ENCODE results near the gene CCDC97. TPM values are rescaled to one million over a fixed set of nuclear protein-coding genes. Genes with fewer than 3 reads are reported as not detected.

Gene CCDC97
- total RNA-seq: 10 to 100 TPM; 50.4 to 51.7 TPM

DNA sequence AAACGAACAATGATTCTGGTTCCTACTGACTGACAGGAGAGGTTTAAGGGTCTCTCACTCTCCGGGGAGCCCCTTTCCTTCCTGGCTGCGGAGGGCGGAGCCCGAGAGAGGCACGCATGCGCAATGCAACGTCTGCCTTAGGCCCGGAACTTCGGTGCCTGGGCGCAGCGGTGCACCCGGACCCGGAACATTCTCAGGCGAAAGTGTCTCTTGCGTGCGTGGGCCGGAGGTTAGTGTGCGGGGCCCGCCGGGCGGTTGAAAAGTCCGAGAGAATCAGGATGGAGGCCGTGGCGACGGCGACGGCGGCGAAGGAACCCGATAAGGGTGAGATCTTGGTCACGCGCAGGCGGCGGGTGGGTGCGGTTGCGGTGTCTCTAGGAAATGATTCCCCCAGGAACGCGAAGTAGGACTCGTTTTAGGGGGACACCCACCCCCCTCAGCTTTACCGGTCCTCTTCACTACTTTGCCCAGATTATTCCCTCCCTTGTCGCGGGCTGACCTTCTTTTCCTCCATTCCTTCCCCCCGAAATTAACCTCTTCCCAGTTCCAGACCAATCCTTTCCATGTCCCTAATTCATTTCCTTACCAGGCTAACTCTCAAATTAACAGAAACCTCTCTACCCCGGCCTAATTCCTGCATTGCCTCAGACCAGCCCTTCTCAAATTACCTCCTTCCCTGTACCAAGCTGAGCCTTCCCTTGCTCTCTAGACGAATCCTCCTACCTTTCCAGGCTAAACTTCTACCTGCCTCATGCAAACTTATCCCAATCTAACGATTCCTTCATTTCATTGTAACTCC is at the start of gene CCDC97:
CCDC97 (plus strand) TSS at position 140 of the 799 bp plus-strand sequence; CDS start at position 279, 139 bp downstream.
- no peaks in the 10 kb centered on the region for H3K9me3 Mint-ChIP-seq
- CTCF ChIA-PET: interaction anchor here (1.7 kb wide), 1 partner anchor 10 kb away, joined by 4 read pairs; no protein-coding TSS in a partner anchor
- peak; percentile 90 for DNase-seq
- H3K4me1 Mint-ChIP-seq: peaks cover 71% of the 10 kb centered on the region
- peak within 1 kb of the TSS; percentile 94 for H3K4me3 Mint-ChIP-seq
- no peaks in the 10 kb centered on the region for H3K27me3 Mint-ChIP-seq
- H3K27ac Mint-ChIP-seq: peak within 1 kb of the TSS; percentile 99
- peaks cover 53% of the 10 kb centered on the region for H3K36me3 Mint-ChIP-seq (ENCODE audit: low read depth)
- POLR2A ChIA-PET: no interaction called here

DNA sequence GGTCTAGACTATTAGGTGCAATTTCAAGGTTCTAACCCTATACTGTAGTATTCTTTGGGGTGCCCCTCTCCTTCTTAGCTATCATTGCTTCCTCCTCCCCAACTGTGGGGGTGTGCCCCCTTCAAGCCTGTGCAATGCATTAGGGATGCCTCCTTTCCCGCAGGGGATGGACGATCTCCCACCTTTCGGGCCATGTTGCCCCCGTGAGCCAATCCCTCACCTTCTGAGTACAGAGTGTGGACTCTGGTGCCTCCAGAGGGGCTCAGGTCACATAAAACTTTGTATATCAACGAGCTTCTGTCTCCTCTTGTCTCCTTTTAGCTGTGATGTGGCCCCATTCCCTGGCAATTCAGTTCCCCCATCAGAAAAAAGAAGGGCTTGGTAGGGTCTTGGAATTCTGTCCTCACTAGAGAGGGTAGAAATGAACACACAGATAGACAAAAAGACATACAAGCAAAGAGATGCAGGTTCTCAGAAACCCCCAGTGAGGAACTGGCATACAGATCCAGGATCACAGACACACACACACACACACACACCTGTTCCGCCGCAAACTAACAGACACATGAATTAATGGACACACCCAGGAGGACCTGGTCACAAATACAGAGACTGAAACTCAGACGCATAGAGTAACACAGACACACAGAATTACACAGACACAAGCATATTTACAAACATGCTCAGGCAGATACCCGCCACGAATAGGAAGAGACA is 48.3 kb upstream of the CCDC97 start:
- no peaks in the 10 kb centered on the region for H3K9me3 Mint-ChIP-seq
- ChIA-PET POLR2A (no interaction called here), CTCF (interaction anchor here (0.8 to 4.0 kb wide), 10 partner anchors 9 to 89 kb away, joined by 3 to 40 read pairs (median 5); no protein-coding TSS in a partner anchor)
- peak overlapping the region; percentile 89 for H3K4me3 Mint-ChIP-seq
- DNase-seq: no peak
- peak overlapping the region; percentile 99 for H3K27ac Mint-ChIP-seq
- H3K4me1 Mint-ChIP-seq: peaks cover 31% of the 10 kb centered on the region
- H3K36me3 Mint-ChIP-seq (ENCODE audit: low read depth): peaks cover 18% of the 10 kb centered on the region
- H3K27me3 Mint-ChIP-seq: no peaks in the 10 kb centered on the region

- CTCF ChIA-PET: interaction anchor here (0.7 to 4.0 kb wide), 23 partner anchors 13 to 600 kb away, joined by 3 to 40 read pairs (median 4); partner anchors contain the start of genes DMAC2 and TGFB1
- H3K36me3 Mint-ChIP-seq (ENCODE audit: low read depth): peaks cover 31% of the 10 kb centered on the region
- peak overlapping the region; percentile 99 for H3K27ac Mint-ChIP-seq
- peak overlapping the region; percentile 89 for H3K4me3 Mint-ChIP-seq
- H3K9me3 Mint-ChIP-seq: no peaks in the 10 kb centered on the region
- POLR2A ChIA-PET: interaction anchor here (0.6 to 1.9 kb wide), 4 partner anchors 37 to 547 kb away, joined by 3 to 7 read pairs (median 6); no protein-coding TSS in a partner anchor
- DNase-seq: peak; percentile 86
- H3K4me1 Mint-ChIP-seq: peaks cover 45% of the 10 kb centered on the region
- no peaks in the 10 kb centered on the region for H3K27me3 Mint-ChIP-seq
Measured at GRCh38 chr19:41263042-41263849, 46.7 kb upstream of the CCDC97 start.

GRCh38 chr19:41263850-41264580 is 46.0 kb upstream of the CCDC97 start, which contains the start of gene HNRNPUL1:
Gene HNRNPUL1, plus strand, starts transcription at chr19:41264372. Its CDS starts 132 bp downstream, at chr19:41264504.
- Mint-ChIP-seq H3K4me3 (peak within 1 kb of the TSS; percentile 89), H3K27ac (peak within 1 kb of the TSS; percentile 99), H3K27me3 (no peaks in the 10 kb centered on the region), H3K36me3 (ENCODE audit: low read depth) (peaks cover 38% of the 10 kb centered on the region), H3K4me1 (peaks cover 45% of the 10 kb centered on the region), H3K9me3 (no peaks in the 10 kb centered on the region)
- POLR2A ChIA-PET: interaction anchor here (0.9 to 1.9 kb wide), 2 partner anchors 38 to 39 kb away, joined by 7 read pairs; no protein-coding TSS in a partner anchor
- DNase-seq: peak; percentile 99
- CTCF ChIA-PET: interaction anchor here (0.6 to 4.0 kb wide), 17 partner anchors 13 to 601 kb away, joined by 3 to 40 read pairs (median 5); no protein-coding TSS in a partner anchor

- Mint-ChIP-seq H3K36me3 (ENCODE audit: low read depth) (peaks cover 40% of the 10 kb centered on the region), H3K4me1 (peaks cover 45% of the 10 kb centered on the region), H3K27ac (peak overlapping the region; percentile 99), H3K4me3 (peak overlapping the region; percentile 89), H3K27me3 (no peaks in the 10 kb centered on the region), H3K9me3 (no peaks in the 10 kb centered on the region)
- DNase-seq: peak; percentile 60
- POLR2A ChIA-PET: no interaction called here
- CTCF ChIA-PET: interaction anchor here (0.6 to 4.0 kb wide), 11 partner anchors 12 to 101 kb away, joined by 3 to 40 read pairs (median 5); no protein-coding TSS in a partner anchor
Measured at GRCh38 chr19:41264581-41265394, 45.2 kb upstream of the CCDC97 start.

GRCh38 chr19:41265395-41266153 is 44.4 kb upstream of the CCDC97 start:
- DNase-seq: no peak
- no peaks in the 10 kb centered on the region for H3K27me3 Mint-ChIP-seq
- H3K27ac Mint-ChIP-seq: peak overlapping the region; percentile 99
- CTCF ChIA-PET: interaction anchor here (0.6 to 1.6 kb wide), 2 partner anchors 14 to 46 kb away, joined by 4 to 5 read pairs; no protein-coding TSS in a partner anchor
- POLR2A ChIA-PET: no interaction called here
- no peaks in the 10 kb centered on the region for H3K9me3 Mint-ChIP-seq
- H3K4me3 Mint-ChIP-seq: peak overlapping the region; percentile 89
- peaks cover 40% of the 10 kb centered on the region for H3K36me3 Mint-ChIP-seq (ENCODE audit: low read depth)
- peaks cover 45% of the 10 kb centered on the region for H3K4me1 Mint-ChIP-seq

- no peaks in the 10 kb centered on the region for H3K27me3 Mint-ChIP-seq
- H3K4me1 Mint-ChIP-seq: peaks cover 33% of the 10 kb centered on the region
- H3K9me3 Mint-ChIP-seq: no peaks in the 10 kb centered on the region
- POLR2A ChIA-PET: no interaction called here
- peaks cover 71% of the 10 kb centered on the region for H3K36me3 Mint-ChIP-seq (ENCODE audit: low read depth)
- DNase-seq: no peak
- CTCF ChIA-PET: interaction anchor here (0.6 to 0.8 kb wide), 2 partner anchors 65 to 634 kb away, joined by 3 to 5 read pairs; no protein-coding TSS in a partner anchor
- H3K4me3 Mint-ChIP-seq: no peak overlapping the region
- no peak overlapping the region for H3K27ac Mint-ChIP-seq
Measured at GRCh38 chr19:41269055-41269454, 40.9 kb upstream of the CCDC97 start.

DNA sequence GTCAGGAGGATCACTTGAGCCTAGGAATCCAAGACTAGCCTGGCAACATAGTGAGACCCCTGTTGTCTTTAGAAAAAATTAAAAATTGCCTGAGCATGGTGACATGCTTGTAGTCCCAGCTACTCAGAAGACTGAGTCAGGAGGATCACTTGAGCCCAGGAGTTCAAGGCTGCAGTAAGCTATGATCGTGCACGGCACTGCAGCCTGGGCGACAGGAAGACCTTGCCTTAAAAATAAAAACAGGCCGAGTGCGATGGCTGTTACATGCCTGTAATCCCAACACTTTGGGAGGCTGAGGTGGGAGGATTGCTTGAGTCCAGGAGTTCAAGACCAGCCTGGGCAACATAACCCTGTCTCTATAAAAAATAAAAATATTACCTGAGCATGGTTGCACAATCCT is 40.4 kb upstream of the CCDC97 start:
- H3K27me3 Mint-ChIP-seq: no peaks in the 10 kb centered on the region
- H3K36me3 Mint-ChIP-seq (ENCODE audit: low read depth): peaks cover 75% of the 10 kb centered on the region
- no peak overlapping the region for H3K27ac Mint-ChIP-seq
- no peaks in the 10 kb centered on the region for H3K9me3 Mint-ChIP-seq
- H3K4me3 Mint-ChIP-seq: no peak overlapping the region
- ChIA-PET POLR2A (no interaction called here), CTCF (interaction anchor here (0.8 kb wide), 1 partner anchor 635 kb away, joined by 3 read pairs; no protein-coding TSS in a partner anchor)
- no peak for DNase-seq
- peaks cover 33% of the 10 kb centered on the region for H3K4me1 Mint-ChIP-seq

- Mint-ChIP-seq H3K4me1 (peaks cover 6% of the 10 kb centered on the region), H3K9me3 (no peaks in the 10 kb centered on the region), H3K36me3 (ENCODE audit: low read depth) (peaks cover 70% of the 10 kb centered on the region), H3K4me3 (no peak overlapping the region), H3K27me3 (no peaks in the 10 kb centered on the region), H3K27ac (no peak overlapping the region)
- ChIA-PET CTCF (interaction anchor here (0.7 to 0.8 kb wide), 2 partner anchors 20 to 22 kb away, joined by 3 read pairs; no protein-coding TSS in a partner anchor), POLR2A (no interaction called here)
- no peak for DNase-seq
Measured at GRCh38 chr19:41273076-41273475, 36.9 kb upstream of the CCDC97 start.

DNA sequence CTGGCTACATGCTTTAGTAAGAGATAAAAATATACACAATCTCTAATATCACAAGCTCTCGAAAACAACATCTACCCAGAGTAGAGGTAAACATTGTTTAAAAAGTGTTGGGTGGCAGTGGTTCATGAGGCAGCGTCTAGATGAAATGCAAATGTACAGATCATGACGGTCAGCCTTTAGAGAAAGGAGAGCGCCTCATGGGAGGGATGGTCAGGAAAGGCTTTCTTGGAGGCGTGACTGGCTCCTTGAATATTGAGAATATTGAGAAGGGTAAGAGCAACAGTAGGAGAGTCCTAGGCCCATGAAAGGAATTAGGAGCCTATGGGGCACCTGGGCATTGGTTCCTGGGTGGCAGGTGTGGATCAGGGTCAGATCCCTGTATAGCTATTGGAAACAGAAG is 35.2 kb upstream of the CCDC97 start:
- H3K4me3 Mint-ChIP-seq: no peak overlapping the region
- H3K27ac Mint-ChIP-seq: peak overlapping the region; percentile 38
- CTCF ChIA-PET: interaction anchor here (1.4 to 1.6 kb wide), 2 partner anchors 23 to 78 kb away, joined by 4 to 5 read pairs; no protein-coding TSS in a partner anchor

More for the DNA sequence above, 35.2 kb upstream of the CCDC97 start:
- H3K27me3 Mint-ChIP-seq: no peaks in the 10 kb centered on the region
- POLR2A ChIA-PET: no interaction called here
- peaks cover 6% of the 10 kb centered on the region for H3K4me1 Mint-ChIP-seq
- DNase-seq: no peak
- H3K36me3 Mint-ChIP-seq (ENCODE audit: low read depth): peaks cover 75% of the 10 kb centered on the region
- no peaks in the 10 kb centered on the region for H3K9me3 Mint-ChIP-seq
